Peyer's patch (tissue), 4 donors: ENCODE data around the gene KRT80. TPM values are rescaled to one million over a fixed set of nuclear protein-coding genes. Genes with fewer than 3 reads are reported as not detected.

Source experiments
- DNase-seq, 3 donors: peaks; one replicate each; pipeline ENCODE4 v3.0.0-alpha.2; 2017 to 2019
- H3K27ac ChIP-seq, 4 donors: fragments of 200-600 bp; sonication (generic); one replicate each; pipeline ENCODE4 v1.5.1; 2016 to 2019
- H3K27me3 ChIP-seq, 2 donors: fragments of 200-600 bp; sonication (generic); one replicate each; pipeline ENCODE4 v1.5.1; 2019
- H3K36me3 ChIP-seq, 3 donors: fragments of 200-600 bp; sonication (generic); one replicate each; pipeline ENCODE4 v1.5.1; 2016 to 2019
- H3K4me1 ChIP-seq, 4 donors: fragments of 200-600 bp; sonication (generic); one replicate each; pipeline ENCODE4 v1.5.1; 2016 to 2019
- H3K4me3 ChIP-seq, 4 donors: fragments of 200-600 bp; sonication (generic); 1 replicate in 3 of 4; 2 replicates in 1 of 4; pipeline ENCODE4 v1.5.1; 2016 to 2019; ENCODE audit warnings: mild to moderate bottlenecking in 1 of 4
- H3K9me3 ChIP-seq, 4 donors: fragments of 200-600 bp; sonication (generic); one replicate each; pipeline ENCODE4 v1.5.1; 2016 to 2019; ENCODE audit warnings: mild to moderate bottlenecking in 1 of 4
- POLR2A ChIP-seq, 2 donors: fragments of 450-650 bp; IDR thresholded peaks; one replicate each; pipeline ENCODE4 v1.5.1; 2017; ENCODE audit warnings: antibody characterized with exemption in 2 of 2, mild to moderate bottlenecking in 2 of 2, moderate library complexity in 2 of 2
- total RNA-seq, 4 donors: library from RNA; depleted of rRNA; stranded (reverse); fragments of >200 nt; gene quantifications; one replicate each; pipeline ENCODE4 v1.1.0, GENCODE V29; 2016
- TF ChIP-seq, protein P1 (sequence below), 6 experiments: fragments of 450-650 bp in 4 of 6; fragments of 200-600 bp in 2 of 6; sonication (generic) in 1 of 6; IDR thresholded peaks; one replicate each; pipeline ENCODE4 v1.5.1; 2017 to 2019; ENCODE audit warnings: antibody characterized with exemption in 6 of 6, mild to moderate bottlenecking in 3 of 6, moderate library complexity in 1 of 6

KRT80 gene
- total RNA-seq, 4 donors from 2014 or later, result 0.13 to 0.38 TPM; not detected in 2

GRCh38 chr12:52127683-52128450, 63.9 kb downstream of the KRT80 start:
- H3K36me3 ChIP-seq, result no peaks in the 10 kb centered on the region
- no peaks in the 10 kb centered on the region for H3K27me3 ChIP-seq
- H3K9me3 ChIP-seq, result no peaks in the 10 kb centered on the region
- H3K27ac ChIP-seq, result peak overlapping the region in 2 of 4 donors; percentile 20 to 69
- no peak for DNase-seq
- no peak overlapping the region for H3K4me3 ChIP-seq
- H3K4me1 ChIP-seq, result peaks cover 0 to 5% (median 0%) of the 10 kb centered on the region in 4 donors
- TF ChIP-seq, protein P1, sequence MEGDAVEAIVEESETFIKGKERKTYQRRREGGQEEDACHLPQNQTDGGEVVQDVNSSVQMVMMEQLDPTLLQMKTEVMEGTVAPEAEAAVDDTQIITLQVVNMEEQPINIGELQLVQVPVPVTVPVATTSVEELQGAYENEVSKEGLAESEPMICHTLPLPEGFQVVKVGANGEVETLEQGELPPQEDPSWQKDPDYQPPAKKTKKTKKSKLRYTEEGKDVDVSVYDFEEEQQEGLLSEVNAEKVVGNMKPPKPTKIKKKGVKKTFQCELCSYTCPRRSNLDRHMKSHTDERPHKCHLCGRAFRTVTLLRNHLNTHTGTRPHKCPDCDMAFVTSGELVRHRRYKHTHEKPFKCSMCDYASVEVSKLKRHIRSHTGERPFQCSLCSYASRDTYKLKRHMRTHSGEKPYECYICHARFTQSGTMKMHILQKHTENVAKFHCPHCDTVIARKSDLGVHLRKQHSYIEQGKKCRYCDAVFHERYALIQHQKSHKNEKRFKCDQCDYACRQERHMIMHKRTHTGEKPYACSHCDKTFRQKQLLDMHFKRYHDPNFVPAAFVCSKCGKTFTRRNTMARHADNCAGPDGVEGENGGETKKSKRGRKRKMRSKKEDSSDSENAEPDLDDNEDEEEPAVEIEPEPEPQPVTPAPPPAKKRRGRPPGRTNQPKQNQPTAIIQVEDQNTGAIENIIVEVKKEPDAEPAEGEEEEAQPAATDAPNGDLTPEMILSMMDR (IDR thresholded peaks at IDR 0.05), result no peak
- no peak for TF ChIP-seq POLR2A (IDR thresholded peaks at IDR 0.05)

DNA sequence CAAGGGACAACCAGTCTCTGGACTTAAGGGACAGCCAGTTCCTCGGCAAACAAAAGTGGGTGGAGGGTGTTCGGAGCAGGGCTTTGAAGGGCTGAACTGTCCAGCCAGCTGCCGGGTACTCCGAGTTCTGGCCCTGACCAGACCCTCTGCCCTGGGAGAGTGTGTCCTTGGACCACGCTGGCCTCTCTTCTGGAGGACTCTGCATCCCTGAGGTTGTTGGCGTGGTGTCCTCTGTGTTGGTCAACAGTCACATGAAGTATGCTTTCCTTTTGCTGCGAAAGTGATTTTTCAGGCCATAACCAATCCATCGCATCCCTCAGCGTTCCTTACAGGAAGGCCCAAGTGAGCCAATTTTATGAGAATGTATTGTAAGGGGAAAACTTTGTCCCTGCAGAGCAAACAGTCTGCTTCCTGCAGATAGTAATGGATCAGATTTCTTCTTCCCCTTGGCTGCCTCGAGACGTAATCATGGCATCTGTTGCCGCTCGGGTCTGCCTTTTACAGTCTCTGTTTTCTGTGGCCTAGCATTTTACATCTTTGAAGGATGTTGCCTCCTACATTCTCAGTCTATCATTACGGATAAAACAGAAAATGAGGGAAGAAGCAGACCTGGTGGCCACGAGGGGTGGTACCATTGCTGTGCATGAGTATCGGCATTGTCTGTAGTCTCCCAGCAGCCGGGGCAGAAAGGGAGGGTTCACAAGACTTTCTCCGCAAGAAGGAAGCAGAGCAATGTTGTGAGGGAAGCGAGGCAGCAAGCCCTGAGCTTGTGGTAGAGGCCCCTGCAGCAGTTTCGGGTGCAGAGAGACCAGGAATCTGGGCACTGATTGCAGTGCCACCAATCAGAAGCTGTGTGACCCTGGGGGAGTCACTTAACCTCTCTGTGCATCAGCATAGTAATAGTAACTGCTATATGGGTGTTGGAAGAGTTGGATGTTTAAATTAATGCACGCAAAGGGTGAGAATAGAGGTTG, 64.9 kb downstream of the KRT80 start:
- no peak overlapping the region for H3K4me3 ChIP-seq
- DNase-seq, result no peak
- H3K36me3 ChIP-seq, result no peaks in the 10 kb centered on the region
- H3K27ac ChIP-seq, result peak overlapping the region in 2 of 4 donors; percentile 20 to 69
- H3K9me3 ChIP-seq, result no peaks in the 10 kb centered on the region
- H3K27me3 ChIP-seq, result no peaks in the 10 kb centered on the region
- TF ChIP-seq POLR2A (IDR thresholded peaks at IDR 0.05), result no peak
- TF ChIP-seq, protein P1 (IDR thresholded peaks at IDR 0.05), result no peak
- H3K4me1 ChIP-seq, result peaks cover 0 to 5% (median 0%) of the 10 kb centered on the region in 4 donors

DNA sequence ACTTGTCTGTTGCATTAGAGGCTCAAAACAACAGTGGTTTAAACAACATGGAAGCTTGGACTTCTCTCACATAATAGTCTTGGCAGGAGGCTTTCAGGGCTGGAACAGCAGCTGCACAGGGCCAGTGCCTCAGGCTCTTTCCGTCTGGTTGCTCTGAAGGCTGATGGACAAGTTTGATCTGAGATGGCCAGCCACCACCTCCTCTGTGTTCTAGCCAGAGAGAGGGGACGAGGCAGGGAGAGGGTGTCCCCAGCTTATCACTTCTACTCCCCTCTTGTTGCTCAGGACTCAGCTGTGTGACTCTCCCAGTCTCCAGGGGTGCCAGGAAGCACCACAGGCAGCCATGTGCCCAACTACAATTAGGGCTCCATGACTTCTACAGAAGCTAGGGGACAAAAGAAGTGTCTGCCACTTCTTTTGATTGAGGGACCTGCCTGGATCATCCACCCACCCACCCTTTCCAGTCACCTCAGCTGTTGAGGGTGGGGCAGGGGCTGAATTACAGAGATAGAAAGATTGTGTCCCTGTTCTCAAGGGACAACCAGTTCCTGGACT, 65.7 kb downstream of the KRT80 start:
- H3K36me3 ChIP-seq, result no peaks in the 10 kb centered on the region
- TF ChIP-seq, protein P1 (IDR thresholded peaks at IDR 0.05), result no peak
- no peak for TF ChIP-seq POLR2A (IDR thresholded peaks at IDR 0.05)
- DNase-seq, result no peak
- peaks cover 0 to 10% (median 0%) of the 10 kb centered on the region in 4 donors for H3K4me1 ChIP-seq
- no peaks in the 10 kb centered on the region for H3K9me3 ChIP-seq
- H3K27ac ChIP-seq, result peak overlapping the region in 2 of 4 donors; percentile 20 to 69
- H3K27me3 ChIP-seq, result no peaks in the 10 kb centered on the region
- H3K4me3 ChIP-seq, result no peak overlapping the region

- Histone ChIP-seq H3K27me3 (no peaks in the 10 kb centered on the region), H3K4me3 (no peak overlapping the region), H3K27ac (no peak overlapping the region), H3K9me3 (no peaks in the 10 kb centered on the region), H3K4me1 (peaks cover 0 to 10% (median 0%) of the 10 kb centered on the region in 4 donors), H3K36me3 (no peaks in the 10 kb centered on the region)
- no peak for DNase-seq
- TF ChIP-seq POLR2A (IDR thresholded peaks at IDR 0.05), result no peak
- TF ChIP-seq, protein P1 (IDR thresholded peaks at IDR 0.05), result no peak
Observed at GRCh38 chr12:52125476-52125900, 66.3 kb downstream of the KRT80 start.

DNA sequence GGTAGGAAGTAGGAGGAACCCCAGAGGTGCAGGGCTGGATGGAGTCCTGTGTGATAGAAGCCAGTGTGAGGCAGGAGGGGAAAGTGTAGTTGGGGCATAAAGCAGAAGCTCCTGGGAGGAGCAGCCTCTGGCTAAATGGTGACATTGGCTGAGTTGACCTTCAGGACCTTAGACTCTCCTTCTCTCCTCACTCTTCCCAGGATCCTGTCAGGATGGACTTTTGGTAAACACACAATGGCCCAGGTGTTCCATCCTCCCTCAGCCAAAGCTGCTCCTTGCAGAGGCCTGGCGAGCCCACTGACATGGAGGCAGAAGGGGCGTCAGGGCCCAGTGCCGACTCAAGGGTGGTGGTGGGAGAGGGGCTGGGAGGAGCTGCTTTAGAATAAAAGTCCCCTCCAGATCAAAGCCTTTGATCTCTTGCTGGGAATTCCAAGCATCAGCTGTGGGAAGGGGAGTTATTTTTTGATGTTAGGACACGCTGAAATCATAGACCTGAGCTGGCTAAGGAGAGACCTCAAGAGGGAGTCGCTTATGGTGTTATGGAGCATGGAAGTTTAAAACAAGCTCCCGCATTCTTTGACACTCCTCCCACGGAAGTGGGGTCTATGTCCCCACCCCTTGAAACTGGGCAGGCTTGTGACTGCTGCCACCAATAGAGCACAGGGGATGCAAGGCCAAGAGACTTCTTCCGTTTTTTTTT, 68.2 kb downstream of the KRT80 start:
- no peak overlapping the region for H3K27ac ChIP-seq
- no peak for TF ChIP-seq POLR2A (IDR thresholded peaks at IDR 0.05)
- TF ChIP-seq, protein P1 (IDR thresholded peaks at IDR 0.05), result no peak
- H3K4me3 ChIP-seq, result no peak overlapping the region
- DNase-seq, result no peak
- no peaks in the 10 kb centered on the region for H3K36me3 ChIP-seq
- H3K9me3 ChIP-seq, result no peaks in the 10 kb centered on the region
- no peaks in the 10 kb centered on the region for H3K27me3 ChIP-seq
- H3K4me1 ChIP-seq, result peaks cover 0 to 23% (median 10%) of the 10 kb centered on the region in 4 donors
